Testis (tissue), 2 donors: ENCODE data around the gene CPD.

Experiments
- POLR2A ChIP-seq: fragments of 450-650 bp; IDR thresholded peaks from one replicate; pipeline ENCODE4 v1.6.1; 2017; ENCODE audit warnings: antibody characterized with exemption, mild to moderate bottlenecking, moderate library complexity
- TF ChIP-seq, protein P1 (sequence below), 3 experiments: fragments of 450-650 bp in 2 of 3; fragments of 200-600 bp in 1 of 3; sonication (generic) in 1 of 3; IDR thresholded peaks; one replicate each; pipeline ENCODE4 v1.5.1; 2016 to 2019; ENCODE audit warnings: antibody characterized with exemption in 3 of 3, mild to moderate bottlenecking in 2 of 3, moderate library complexity in 1 of 3

DNA sequence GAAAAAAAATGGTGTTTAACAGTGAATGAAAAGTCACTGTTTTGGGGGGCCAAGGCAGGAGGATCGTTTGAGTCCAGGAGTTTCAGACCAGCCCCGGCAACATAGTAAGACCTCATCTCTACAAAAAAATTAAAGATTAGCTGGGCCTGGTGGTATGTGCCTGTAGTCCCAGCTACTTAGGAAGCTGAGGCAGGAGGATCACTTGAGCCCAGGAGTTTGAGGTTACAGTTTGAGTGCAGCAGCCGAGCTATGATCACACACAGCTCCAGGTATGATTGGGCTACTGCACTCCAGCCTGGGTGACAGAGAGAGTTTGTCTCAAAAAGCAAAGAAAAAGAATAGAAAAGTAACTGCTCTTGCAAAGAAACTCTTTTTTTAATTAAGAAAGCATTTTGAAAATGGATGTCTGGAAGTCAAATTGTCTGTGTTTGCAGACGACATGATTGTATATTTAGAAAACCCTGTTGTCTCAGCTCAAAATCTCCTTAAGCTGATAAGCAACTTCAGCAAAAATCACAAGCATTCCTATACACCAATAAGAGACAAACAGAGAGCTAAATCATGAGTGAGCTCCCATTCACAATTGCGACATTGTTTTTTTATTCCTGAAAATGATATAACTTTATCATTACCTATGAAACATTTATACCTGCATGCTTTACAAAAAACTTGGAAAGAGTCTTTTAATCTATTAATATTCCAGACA, 20.5 kb upstream of the CPD start:
- TF ChIP-seq, protein P1, sequence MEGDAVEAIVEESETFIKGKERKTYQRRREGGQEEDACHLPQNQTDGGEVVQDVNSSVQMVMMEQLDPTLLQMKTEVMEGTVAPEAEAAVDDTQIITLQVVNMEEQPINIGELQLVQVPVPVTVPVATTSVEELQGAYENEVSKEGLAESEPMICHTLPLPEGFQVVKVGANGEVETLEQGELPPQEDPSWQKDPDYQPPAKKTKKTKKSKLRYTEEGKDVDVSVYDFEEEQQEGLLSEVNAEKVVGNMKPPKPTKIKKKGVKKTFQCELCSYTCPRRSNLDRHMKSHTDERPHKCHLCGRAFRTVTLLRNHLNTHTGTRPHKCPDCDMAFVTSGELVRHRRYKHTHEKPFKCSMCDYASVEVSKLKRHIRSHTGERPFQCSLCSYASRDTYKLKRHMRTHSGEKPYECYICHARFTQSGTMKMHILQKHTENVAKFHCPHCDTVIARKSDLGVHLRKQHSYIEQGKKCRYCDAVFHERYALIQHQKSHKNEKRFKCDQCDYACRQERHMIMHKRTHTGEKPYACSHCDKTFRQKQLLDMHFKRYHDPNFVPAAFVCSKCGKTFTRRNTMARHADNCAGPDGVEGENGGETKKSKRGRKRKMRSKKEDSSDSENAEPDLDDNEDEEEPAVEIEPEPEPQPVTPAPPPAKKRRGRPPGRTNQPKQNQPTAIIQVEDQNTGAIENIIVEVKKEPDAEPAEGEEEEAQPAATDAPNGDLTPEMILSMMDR (IDR thresholded peaks at IDR 0.05) = no peak
- TF ChIP-seq POLR2A = no peak
